ENCODE measurements around the gene ITGB3. TPM values are rescaled to one million over a fixed set of nuclear protein-coding genes. Genes with fewer than 3 reads are reported as not detected.

ITGB3 gene
- total and polyA plus RNA-seq, 9 of the 15 experiments (the other 6 are each of a cell fraction or from before 2014, with no cell fraction given): 0.08 to 2.6 (median 0.62) TPM; not detected in 1

DNA sequence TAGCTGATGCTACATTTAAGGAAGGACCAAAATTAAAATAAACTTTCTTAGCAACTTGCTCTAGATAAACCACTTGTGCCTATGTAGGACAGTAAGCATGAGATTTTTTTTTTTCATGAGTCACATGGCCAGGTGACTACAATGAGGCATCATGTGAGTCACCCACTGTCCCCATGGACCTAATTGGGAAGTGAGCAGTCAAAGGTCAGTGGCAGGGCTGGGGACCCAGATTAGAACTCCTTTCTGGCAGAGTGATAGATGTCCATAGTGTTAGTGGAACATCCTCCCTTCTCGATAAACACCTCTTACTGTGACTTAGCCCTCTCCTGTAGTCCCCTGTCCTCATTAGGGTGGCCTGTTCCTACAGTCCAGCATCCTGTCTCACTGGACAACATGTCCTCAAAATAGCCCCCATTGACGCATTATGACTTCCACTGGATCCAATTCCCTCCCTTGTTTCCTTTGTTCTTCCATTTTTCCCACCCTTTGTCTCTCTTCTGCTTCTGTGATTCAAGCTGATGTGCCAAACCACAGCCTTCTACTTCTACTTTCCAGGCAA is 12.4 kb downstream of the ITGB3 start (continued):
- TF ChIP-seq, protein P1, sequence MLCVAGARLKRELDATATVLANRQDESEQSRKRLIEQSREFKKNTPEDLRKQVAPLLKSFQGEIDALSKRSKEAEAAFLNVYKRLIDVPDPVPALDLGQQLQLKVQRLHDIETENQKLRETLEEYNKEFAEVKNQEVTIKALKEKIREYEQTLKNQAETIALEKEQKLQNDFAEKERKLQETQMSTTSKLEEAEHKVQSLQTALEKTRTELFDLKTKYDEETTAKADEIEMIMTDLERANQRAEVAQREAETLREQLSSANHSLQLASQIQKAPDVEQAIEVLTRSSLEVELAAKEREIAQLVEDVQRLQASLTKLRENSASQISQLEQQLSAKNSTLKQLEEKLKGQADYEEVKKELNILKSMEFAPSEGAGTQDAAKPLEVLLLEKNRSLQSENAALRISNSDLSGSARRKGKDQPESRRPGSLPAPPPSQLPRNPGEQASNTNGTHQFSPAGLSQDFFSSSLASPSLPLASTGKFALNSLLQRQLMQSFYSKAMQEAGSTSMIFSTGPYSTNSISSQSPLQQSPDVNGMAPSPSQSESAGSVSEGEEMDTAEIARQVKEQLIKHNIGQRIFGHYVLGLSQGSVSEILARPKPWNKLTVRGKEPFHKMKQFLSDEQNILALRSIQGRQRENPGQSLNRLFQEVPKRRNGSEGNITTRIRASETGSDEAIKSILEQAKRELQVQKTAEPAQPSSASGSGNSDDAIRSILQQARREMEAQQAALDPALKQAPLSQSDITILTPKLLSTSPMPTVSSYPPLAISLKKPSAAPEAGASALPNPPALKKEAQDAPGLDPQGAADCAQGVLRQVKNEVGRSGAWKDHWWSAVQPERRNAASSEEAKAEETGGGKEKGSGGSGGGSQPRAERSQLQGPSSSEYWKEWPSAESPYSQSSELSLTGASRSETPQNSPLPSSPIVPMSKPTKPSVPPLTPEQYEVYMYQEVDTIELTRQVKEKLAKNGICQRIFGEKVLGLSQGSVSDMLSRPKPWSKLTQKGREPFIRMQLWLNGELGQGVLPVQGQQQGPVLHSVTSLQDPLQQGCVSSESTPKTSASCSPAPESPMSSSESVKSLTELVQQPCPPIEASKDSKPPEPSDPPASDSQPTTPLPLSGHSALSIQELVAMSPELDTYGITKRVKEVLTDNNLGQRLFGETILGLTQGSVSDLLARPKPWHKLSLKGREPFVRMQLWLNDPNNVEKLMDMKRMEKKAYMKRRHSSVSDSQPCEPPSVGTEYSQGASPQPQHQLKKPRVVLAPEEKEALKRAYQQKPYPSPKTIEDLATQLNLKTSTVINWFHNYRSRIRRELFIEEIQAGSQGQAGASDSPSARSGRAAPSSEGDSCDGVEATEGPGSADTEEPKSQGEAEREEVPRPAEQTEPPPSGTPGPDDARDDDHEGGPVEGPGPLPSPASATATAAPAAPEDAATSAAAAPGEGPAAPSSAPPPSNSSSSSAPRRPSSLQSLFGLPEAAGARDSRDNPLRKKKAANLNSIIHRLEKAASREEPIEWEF (CRISPR knock-in tag; IDR thresholded peaks at IDR 0.05): no peak
- TF ChIP-seq, protein P2, sequence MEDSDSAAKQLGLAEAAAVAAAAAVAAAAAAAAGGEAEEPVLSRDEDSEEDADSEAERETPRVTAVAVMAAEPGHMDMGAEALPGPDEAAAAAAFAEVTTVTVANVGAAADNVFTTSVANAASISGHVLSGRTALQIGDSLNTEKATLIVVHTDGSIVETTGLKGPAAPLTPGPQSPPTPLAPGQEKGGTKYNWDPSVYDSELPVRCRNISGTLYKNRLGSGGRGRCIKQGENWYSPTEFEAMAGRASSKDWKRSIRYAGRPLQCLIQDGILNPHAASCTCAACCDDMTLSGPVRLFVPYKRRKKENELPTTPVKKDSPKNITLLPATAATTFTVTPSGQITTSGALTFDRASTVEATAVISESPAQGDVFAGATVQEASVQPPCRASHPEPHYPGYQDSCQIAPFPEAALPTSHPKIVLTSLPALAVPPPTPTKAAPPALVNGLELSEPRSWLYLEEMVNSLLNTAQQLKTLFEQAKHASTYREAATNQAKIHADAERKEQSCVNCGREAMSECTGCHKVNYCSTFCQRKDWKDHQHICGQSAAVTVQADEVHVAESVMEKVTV (CRISPR knock-in tag; IDR thresholded peaks at IDR 0.05): 0 out of 2 replicates have a peak, but pooled peaks have one; percentile 25
- TF ChIP-seq ZNF12 (CRISPR knock-in tag; IDR thresholded peaks at IDR 0.05) (no peak), NR2C1 (IDR thresholded peaks at IDR 0.05) (peak; percentile 92), NR2C1 (tag; IDR thresholded peaks at IDR 0.05) (peak; percentile 96), KDM1A (IDR thresholded peaks at IDR 0.05) (peak; percentile 90 to 91), TBL1XR1 (IDR thresholded peaks at IDR 0.05; ENCODE audit: low read length in 2 of 2) (0 out of 4 replicates have a peak, but pooled peaks of 1 of the 2 experiments have one; percentile 40)
- TF ChIP-seq, protein P3, sequence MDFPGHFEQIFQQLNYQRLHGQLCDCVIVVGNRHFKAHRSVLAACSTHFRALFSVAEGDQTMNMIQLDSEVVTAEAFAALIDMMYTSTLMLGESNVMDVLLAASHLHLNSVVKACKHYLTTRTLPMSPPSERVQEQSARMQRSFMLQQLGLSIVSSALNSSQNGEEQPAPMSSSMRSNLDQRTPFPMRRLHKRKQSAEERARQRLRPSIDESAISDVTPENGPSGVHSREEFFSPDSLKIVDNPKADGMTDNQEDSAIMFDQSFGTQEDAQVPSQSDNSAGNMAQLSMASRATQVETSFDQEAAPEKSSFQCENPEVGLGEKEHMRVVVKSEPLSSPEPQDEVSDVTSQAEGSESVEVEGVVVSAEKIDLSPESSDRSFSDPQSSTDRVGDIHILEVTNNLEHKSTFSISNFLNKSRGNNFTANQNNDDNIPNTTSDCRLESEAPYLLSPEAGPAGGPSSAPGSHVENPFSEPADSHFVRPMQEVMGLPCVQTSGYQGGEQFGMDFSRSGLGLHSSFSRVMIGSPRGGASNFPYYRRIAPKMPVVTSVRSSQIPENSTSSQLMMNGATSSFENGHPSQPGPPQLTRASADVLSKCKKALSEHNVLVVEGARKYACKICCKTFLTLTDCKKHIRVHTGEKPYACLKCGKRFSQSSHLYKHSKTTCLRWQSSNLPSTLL (IDR thresholded peaks at IDR 0.05): no peak
